ENCODE data around the gene OSBPL8. TPM values are rescaled to one million over a fixed set of nuclear protein-coding genes. Genes with fewer than 3 reads are reported as not detected.
"Not testable (repeated sequence)": the region's sequence is repeated elsewhere in the genome, so short reads cannot be mapped to it uniquely, and the experiment has no call there.

OSBPL8 gene
- total RNA-seq, 4 donors from 2014 or later = 15.5 to 241 (median 29.4) TPM

DNA sequence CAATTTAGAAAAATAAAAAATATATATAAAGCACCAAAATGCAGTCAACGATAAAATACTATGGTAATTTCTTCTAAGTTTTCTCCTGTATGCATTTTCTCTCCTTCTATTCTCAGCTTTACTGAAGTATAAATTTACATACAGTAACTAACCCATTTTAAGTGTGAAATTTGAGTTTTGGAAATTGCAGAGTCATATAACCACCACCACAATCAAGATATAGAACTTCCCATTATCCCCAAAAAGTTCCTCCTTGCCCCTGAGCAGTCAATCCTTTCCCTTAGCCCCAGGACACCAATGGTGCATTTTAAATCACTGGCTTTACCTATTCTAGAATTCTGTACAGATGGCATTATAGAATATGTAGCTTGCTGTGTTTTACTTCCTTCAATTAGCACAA is 180.3 kb downstream of the OSBPL8 start:
- DNase-seq = no peak
- TF ChIP-seq, protein P1, sequence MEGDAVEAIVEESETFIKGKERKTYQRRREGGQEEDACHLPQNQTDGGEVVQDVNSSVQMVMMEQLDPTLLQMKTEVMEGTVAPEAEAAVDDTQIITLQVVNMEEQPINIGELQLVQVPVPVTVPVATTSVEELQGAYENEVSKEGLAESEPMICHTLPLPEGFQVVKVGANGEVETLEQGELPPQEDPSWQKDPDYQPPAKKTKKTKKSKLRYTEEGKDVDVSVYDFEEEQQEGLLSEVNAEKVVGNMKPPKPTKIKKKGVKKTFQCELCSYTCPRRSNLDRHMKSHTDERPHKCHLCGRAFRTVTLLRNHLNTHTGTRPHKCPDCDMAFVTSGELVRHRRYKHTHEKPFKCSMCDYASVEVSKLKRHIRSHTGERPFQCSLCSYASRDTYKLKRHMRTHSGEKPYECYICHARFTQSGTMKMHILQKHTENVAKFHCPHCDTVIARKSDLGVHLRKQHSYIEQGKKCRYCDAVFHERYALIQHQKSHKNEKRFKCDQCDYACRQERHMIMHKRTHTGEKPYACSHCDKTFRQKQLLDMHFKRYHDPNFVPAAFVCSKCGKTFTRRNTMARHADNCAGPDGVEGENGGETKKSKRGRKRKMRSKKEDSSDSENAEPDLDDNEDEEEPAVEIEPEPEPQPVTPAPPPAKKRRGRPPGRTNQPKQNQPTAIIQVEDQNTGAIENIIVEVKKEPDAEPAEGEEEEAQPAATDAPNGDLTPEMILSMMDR (IDR thresholded peaks at IDR 0.05) = no peak
- TF ChIP-seq POLR2AphosphoS5 (IDR thresholded peaks at IDR 0.05) (no peak), EP300 (IDR thresholded peaks at IDR 0.05; ENCODE audit: low read depth) (no peak)
- 93 to 95% methylated on average over 1 of the region's 1 CpG for WGBS, 2 donors (ENCODE audit: low coverage in 1 of 2)
- Histone ChIP-seq H3K9me3 (no peaks in the 10 kb centered on the region), H3K27ac (no peak overlapping the region), H3K27me3 (no peaks in the 10 kb centered on the region), H3K4me1 (no peaks in the 10 kb centered on the region), H3K36me3 (no peaks in the 10 kb centered on the region), H3K4me3 (no peak overlapping the region)
- in situ Hi-C loops (cut with MboI; ENCODE audit: low pct_ligation_motif_present in 1 of 4, low pct_unique_long_range_greater_than_20kb in 1 of 4, low sequenced_read_pairs in 3 of 4) = no loop called here
- intact Hi-C loops (cut with DNase I; ENCODE audit: low total_unique reads) = no loop called here

DNA sequence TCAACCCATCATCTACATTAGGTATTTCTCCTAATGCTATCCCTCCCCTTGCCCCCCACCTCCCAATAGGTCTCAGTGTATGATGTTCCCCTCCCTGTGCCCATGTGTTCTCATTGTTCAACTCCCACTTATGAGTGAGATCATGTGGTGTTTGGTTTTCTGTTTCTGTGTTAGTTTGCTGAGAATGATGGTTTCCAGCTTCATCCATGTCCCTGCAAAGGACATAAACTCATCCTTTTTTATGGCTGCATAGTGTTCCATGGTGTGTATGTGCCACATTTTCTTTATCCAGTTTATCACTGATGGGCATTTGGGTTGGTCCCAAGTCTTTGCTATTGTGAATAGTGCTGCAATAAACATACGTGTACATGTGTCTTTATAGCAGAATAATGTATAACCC is 182.7 kb downstream of the OSBPL8 start:
- H3K36me3 ChIP-seq; H3K4me3 ChIP-seq; intact Hi-C loops (cut with DNase I; ENCODE audit: low total_unique reads); H3K9me3 ChIP-seq; H3K4me1 ChIP-seq; in situ Hi-C loops (cut with MboI; ENCODE audit: low pct_ligation_motif_present in 1 of 4, low pct_unique_long_range_greater_than_20kb in 1 of 4, low sequenced_read_pairs in 3 of 4); H3K27me3 ChIP-seq; DNase-seq; H3K27ac ChIP-seq: not testable (repeated sequence)
- 100% methylated on average over 1 of the region's 1 CpG for WGBS, 2 donors (ENCODE audit: low coverage in 1 of 2)

DNA sequence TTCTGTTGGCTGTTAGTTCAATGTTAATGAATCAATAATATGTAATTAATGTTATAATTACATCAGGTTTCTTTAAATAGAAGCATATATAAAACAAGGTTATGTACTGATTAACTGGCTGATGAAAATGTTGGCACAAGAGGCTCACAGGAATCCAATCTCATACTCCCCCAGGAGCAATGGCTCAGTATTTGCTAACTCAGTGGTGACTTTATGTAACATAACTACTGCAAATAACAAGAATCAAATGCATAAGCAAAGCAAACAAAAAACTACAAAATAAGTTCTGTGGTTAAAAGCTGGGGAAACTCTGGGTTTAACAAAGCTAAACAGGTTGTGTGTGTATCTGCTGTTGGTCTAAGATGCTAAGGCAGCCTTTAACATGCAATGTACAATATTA is 183.6 kb downstream of the OSBPL8 start:
- no peaks in the 10 kb centered on the region for H3K9me3 ChIP-seq
- in situ Hi-C loops (cut with MboI; ENCODE audit: low pct_ligation_motif_present in 1 of 4, low pct_unique_long_range_greater_than_20kb in 1 of 4, low sequenced_read_pairs in 3 of 4) = no loop called here
- no peak overlapping the region for H3K4me3 ChIP-seq
- TF ChIP-seq EP300 (IDR thresholded peaks at IDR 0.05; ENCODE audit: low read depth) (no peak), POLR2A (IDR thresholded peaks at IDR 0.05) (no peak), POLR2AphosphoS5 (IDR thresholded peaks at IDR 0.05) (no peak)
- TF ChIP-seq, protein P1 (IDR thresholded peaks at IDR 0.05) = no peak
- no peak for DNase-seq
- no peaks in the 10 kb centered on the region for H3K36me3 ChIP-seq
- H3K27me3 ChIP-seq = no peaks in the 10 kb centered on the region
- no peaks in the 10 kb centered on the region for H3K4me1 ChIP-seq
- no peak overlapping the region for H3K27ac ChIP-seq
- intact Hi-C loops (cut with DNase I; ENCODE audit: low total_unique reads) = no loop called here

- no peak for DNase-seq
- H3K4me1 ChIP-seq = no peaks in the 10 kb centered on the region
- no peak overlapping the region for H3K4me3 ChIP-seq
- intact Hi-C loops (cut with DNase I; ENCODE audit: low total_unique reads) = no loop called here
- H3K27me3 ChIP-seq = no peaks in the 10 kb centered on the region
- H3K27ac ChIP-seq = no peak overlapping the region
- in situ Hi-C loops (cut with MboI; ENCODE audit: low pct_ligation_motif_present in 1 of 4, low pct_unique_long_range_greater_than_20kb in 1 of 4, low sequenced_read_pairs in 3 of 4) = no loop called here
- 97 to 100% methylated on average over 1 of the region's 1 CpG for WGBS, 2 donors (ENCODE audit: low coverage in 1 of 2)
- no peak for TF ChIP-seq EP300 (IDR thresholded peaks at IDR 0.05; ENCODE audit: low read depth)
- TF ChIP-seq, protein P1 (IDR thresholded peaks at IDR 0.05) = no peak
- TF ChIP-seq POLR2AphosphoS5 (IDR thresholded peaks at IDR 0.05) = no peak
- TF ChIP-seq POLR2A (IDR thresholded peaks at IDR 0.05) = no peak
- peaks cover 0 to 1% (median 0%) of the 10 kb centered on the region in 4 donors for H3K36me3 ChIP-seq
- no peaks in the 10 kb centered on the region for H3K9me3 ChIP-seq
Measured at GRCh38 chr12:76375470-76375869, 184.1 kb downstream of the OSBPL8 start.

DNA sequence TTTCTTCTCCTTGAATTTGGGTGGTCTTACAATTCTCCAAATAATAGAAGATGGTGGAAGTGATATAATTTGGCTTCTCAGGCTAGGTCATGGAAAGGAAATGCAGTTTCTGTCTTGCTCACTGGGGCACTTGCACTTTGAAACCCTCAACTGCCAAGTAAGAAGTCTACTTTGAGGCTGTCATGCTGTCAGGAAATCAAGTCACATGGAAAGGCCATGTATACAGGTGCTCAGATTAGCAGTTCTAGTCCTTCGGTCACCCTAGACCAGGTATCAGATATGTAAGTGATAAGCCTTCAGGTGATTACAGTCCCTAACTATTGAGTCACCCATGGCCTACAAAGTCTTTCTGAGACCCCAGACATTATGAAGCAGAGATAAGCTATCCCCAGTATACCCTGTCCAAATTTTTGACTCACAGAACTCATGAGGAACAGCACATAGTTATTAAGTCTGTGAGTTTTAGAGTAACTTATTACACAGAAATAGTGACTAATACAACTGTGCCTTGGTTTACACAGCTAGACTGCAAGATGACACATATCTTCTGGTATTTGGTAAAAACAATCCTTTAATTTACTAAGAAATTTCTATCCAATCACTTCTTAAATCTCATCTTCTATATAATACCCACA is 185.1 kb downstream of the OSBPL8 start:
- peaks cover 0 to 11% (median 3%) of the 10 kb centered on the region in 4 donors for H3K36me3 ChIP-seq
- no peaks in the 10 kb centered on the region for H3K9me3 ChIP-seq
- 85% methylated on average over 1 of the region's 1 CpG; no CpG with 5 or more reads in 1 of the 2 donors for WGBS, 2 donors (ENCODE audit: low coverage in 1 of 2)
- no peak for DNase-seq
- no peaks in the 10 kb centered on the region for H3K4me1 ChIP-seq
- intact Hi-C loops (cut with DNase I; ENCODE audit: low total_unique reads) (no loop called here), in situ Hi-C loops (cut with MboI; ENCODE audit: low pct_ligation_motif_present in 1 of 4, low pct_unique_long_range_greater_than_20kb in 1 of 4, low sequenced_read_pairs in 3 of 4) (no loop called here)
- TF ChIP-seq, protein P1 (IDR thresholded peaks at IDR 0.05) = no peak
- TF ChIP-seq EP300 (IDR thresholded peaks at IDR 0.05; ENCODE audit: low read depth) (no peak), POLR2A (IDR thresholded peaks at IDR 0.05) (no peak), POLR2AphosphoS5 (IDR thresholded peaks at IDR 0.05) (no peak)
- H3K27ac ChIP-seq = no peak overlapping the region
- no peak overlapping the region for H3K4me3 ChIP-seq
- no peaks in the 10 kb centered on the region for H3K27me3 ChIP-seq

Data from transverse colon (tissue), 4 donors.